ENCODE data around the gene CCDC47. TPM values are rescaled to one million over a fixed set of nuclear protein-coding genes. Genes with fewer than 3 reads are reported as not detected.

The CCDC47 gene
- total RNA-seq, 1 experiment from 2014 or later, result 79.4 TPM

DNA sequence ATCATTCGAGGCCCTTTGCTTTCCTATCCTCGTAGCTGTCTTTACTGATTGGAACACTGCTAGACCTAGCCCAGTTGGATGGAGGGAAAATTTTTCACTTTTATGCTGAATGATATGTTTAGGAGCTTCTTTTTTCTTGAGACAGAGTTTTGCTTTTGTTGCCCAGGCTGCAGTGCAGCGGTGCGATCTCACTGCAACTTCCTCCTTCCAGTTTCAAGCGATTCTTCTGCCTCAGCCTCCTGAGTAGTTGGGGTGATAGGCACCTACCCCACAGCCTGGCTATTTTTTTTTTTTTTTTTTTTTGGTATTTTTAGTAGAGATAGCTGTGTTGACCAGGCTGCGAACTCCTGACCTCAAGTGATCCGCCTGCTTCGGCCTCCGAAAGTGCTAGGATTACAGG lies 36.6 kb upstream of the CCDC47 start:
- H3K23ac ChIP-seq (ENCODE audit: insufficient read length, low read depth, low read length), result no peak overlapping the region
- H3K23me2 ChIP-seq (ENCODE audit: insufficient read length, low read depth, low read length, poor library complexity, severe bottlenecking), result no peaks in the 10 kb centered on the region
- no peak overlapping the region for H3K9ac ChIP-seq (ENCODE audit: extremely low read depth, insufficient read length, low read length)
- H4K8ac ChIP-seq (replicated peaks; ENCODE audit: insufficient read length, low read depth, low read length), result no peak overlapping the region
- H3K4me1 ChIP-seq (ENCODE audit: insufficient read depth, low read length), result no peaks in the 10 kb centered on the region
- H4K5ac ChIP-seq (ENCODE audit: insufficient read length, low read depth, low read length), result no peak overlapping the region
- TF ChIP-seq, protein P1, sequence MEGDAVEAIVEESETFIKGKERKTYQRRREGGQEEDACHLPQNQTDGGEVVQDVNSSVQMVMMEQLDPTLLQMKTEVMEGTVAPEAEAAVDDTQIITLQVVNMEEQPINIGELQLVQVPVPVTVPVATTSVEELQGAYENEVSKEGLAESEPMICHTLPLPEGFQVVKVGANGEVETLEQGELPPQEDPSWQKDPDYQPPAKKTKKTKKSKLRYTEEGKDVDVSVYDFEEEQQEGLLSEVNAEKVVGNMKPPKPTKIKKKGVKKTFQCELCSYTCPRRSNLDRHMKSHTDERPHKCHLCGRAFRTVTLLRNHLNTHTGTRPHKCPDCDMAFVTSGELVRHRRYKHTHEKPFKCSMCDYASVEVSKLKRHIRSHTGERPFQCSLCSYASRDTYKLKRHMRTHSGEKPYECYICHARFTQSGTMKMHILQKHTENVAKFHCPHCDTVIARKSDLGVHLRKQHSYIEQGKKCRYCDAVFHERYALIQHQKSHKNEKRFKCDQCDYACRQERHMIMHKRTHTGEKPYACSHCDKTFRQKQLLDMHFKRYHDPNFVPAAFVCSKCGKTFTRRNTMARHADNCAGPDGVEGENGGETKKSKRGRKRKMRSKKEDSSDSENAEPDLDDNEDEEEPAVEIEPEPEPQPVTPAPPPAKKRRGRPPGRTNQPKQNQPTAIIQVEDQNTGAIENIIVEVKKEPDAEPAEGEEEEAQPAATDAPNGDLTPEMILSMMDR (conservative IDR thresholded peaks at IDR 0.05), result no peak
- no peak overlapping the region for H2BK5ac ChIP-seq (ENCODE audit: insufficient read length, low read length)
- H3K56ac ChIP-seq (ENCODE audit: insufficient read length, low read depth, low read length), result no peak overlapping the region
- H3K4ac ChIP-seq (ENCODE audit: low read depth, low read length), result no peak overlapping the region
- H2BK120ac ChIP-seq (ENCODE audit: low read depth, low read length, poor library complexity, severe bottlenecking), result no peak overlapping the region
- H2BK12ac ChIP-seq (ENCODE audit: insufficient read length, low read depth, low read length), result no peak overlapping the region
- H3K27ac Mint-ChIP-seq, result no peak overlapping the region
- no peak overlapping the region for H2BK20ac ChIP-seq (ENCODE audit: low read depth, low read length, poor library complexity, severe bottlenecking)
- peaks cover 54 to 97% (median 94%) of the 10 kb centered on the region in 3 experiments; a peak in 6 of 7 replicates for H3K36me3 Mint-ChIP-seq (ENCODE audit: insufficient read depth in 1 of 3, low read depth in 3 of 3)
- H4K91ac ChIP-seq (ENCODE audit: insufficient read length, low read depth, low read length), result no peak overlapping the region
- H3T11ph ChIP-seq (ENCODE audit: low read length), result no peak overlapping the region
- H3K9me3 Mint-ChIP-seq, result no peaks in the 10 kb centered on the region
- H3K4me1 Mint-ChIP-seq, result no peaks in the 10 kb centered on the region
- H3K4me3 Mint-ChIP-seq, result no peak overlapping the region
- H3K9me3 ChIP-seq (ENCODE audit: control insufficient read depth, low read depth, low read length), result no peaks in the 10 kb centered on the region
- no peaks in the 10 kb centered on the region for H3K27me3 Mint-ChIP-seq (ENCODE audit: low read depth)
- H3K27me3 ChIP-seq (ENCODE audit: insufficient read depth, low read length), result no peaks in the 10 kb centered on the region
- no CpG with 5 or more reads among the region's 9 CpGs for WGBS (ENCODE audit: extremely low coverage, insufficient read length, low lambda C conversion rate)
- no peak overlapping the region for H2AFZ ChIP-seq (ENCODE audit: low read length)
- H3K18ac ChIP-seq (ENCODE audit: insufficient read length, low read depth, low read length), result no peak overlapping the region
- H3K14ac ChIP-seq (ENCODE audit: insufficient read depth, low read length), result no peak overlapping the region
- no peak overlapping the region for H2AK5ac ChIP-seq (ENCODE audit: insufficient read length, low read length)
- H3K79me2 ChIP-seq (ENCODE audit: insufficient read depth, low read length), result no peaks in the 10 kb centered on the region
- no peak for DNase-seq
- H2BK15ac ChIP-seq (ENCODE audit: low read depth, low read length), result no peak overlapping the region
- no peak overlapping the region for H3K4me2 ChIP-seq (ENCODE audit: insufficient read depth, insufficient read length, low read length)
- no peaks in the 10 kb centered on the region for H4K20me1 ChIP-seq (ENCODE audit: control insufficient read depth, insufficient read depth, insufficient read length)
- no peaks in the 10 kb centered on the region for H3K79me1 ChIP-seq (ENCODE audit: insufficient read depth, low read depth, low read length, poor library complexity, severe bottlenecking)
- no peak overlapping the region for H3K27ac ChIP-seq (ENCODE audit: insufficient read length, low read depth, low read length)
